Measurements from ENCODE around the gene RNF152. TPM values are rescaled to one million over a fixed set of nuclear protein-coding genes. Genes with fewer than 3 reads are reported as not detected.

RNF152 gene
- total and polyA plus RNA-seq, 2 of the 4 experiments (the other 2 are of a cell fraction): 7.5 to 18.5 TPM

GRCh38 chr18:61889541-61889940, 3.3 kb downstream of the RNF152 start:
- Histone ChIP-seq H3K4me1 (ENCODE audit: control insufficient read depth, insufficient read depth, low read length) (peaks cover 6% of the 10 kb centered on the region), H2BK20ac (ENCODE audit: low read depth, low read length) (no peak overlapping the region), H3K9me3 (ENCODE audit: control insufficient read depth, insufficient read depth, low read length) (no peaks in the 10 kb centered on the region), H3K56ac (ENCODE audit: extremely low read depth, insufficient read depth, low read length) (no peak overlapping the region), H3K9ac (ENCODE audit: low read depth, low read length) (no peak overlapping the region), H4K20me1 (ENCODE audit: insufficient read depth, low read length) (peaks cover 3% of the 10 kb centered on the region), H2BK120ac (ENCODE audit: low read depth, low read length) (no peak overlapping the region), H2AFZ (replicated peaks; ENCODE audit: low read length, poor library complexity) (no peak overlapping the region), H3K14ac (replicated peaks; ENCODE audit: low read depth, low read length) (no peak overlapping the region), H2BK5ac (ENCODE audit: low read depth, low read length, poor library complexity, severe bottlenecking) (no peak overlapping the region), H4K8ac (ENCODE audit: low read depth in 2 of 2, low read length in 2 of 2) (no peak overlapping the region), H3K4me2 (ENCODE audit: low read depth, low read length) (no peak overlapping the region), H3K9me1 (ENCODE audit: insufficient read depth, low read length) (no peaks in the 10 kb centered on the region; the same call in 1 of the 2 replicates), H2BK15ac (ENCODE audit: low read depth, low read length) (no peak overlapping the region), H3K36me3 (ENCODE audit: control insufficient read depth, insufficient read depth, low read length) (peaks cover 19% of the 10 kb centered on the region), H2AK5ac (ENCODE audit: low read depth, low read length) (no peak overlapping the region), H3K23ac (ENCODE audit: low read depth, low read length) (no peak overlapping the region), H3K27me3 (ENCODE audit: control insufficient read depth, insufficient read depth, low read length) (no peaks in the 10 kb centered on the region), H3K4me3 (ENCODE audit: insufficient read depth, low read depth, low read length) (no peak overlapping the region), H3K18ac (ENCODE audit: low read depth, low read length) (no peak overlapping the region), H4K5ac (ENCODE audit: low read depth, low read length) (no peak overlapping the region), H4K91ac (ENCODE audit: insufficient read depth, low read depth, low read length) (no peak overlapping the region), H3K4ac (ENCODE audit: low read depth, low read length) (no peak overlapping the region), H3K79me1 (ENCODE audit: low read depth in 1 of 2, low read length in 2 of 2) (peaks cover 19 to 58% of the 10 kb centered on the region in 2 experiments), H2AK9ac (replicated peaks; ENCODE audit: low read depth, low read length, poor library complexity) (no peak overlapping the region), H3K27ac (ENCODE audit: insufficient read depth, low read length) (no peak overlapping the region)
- CTCF ChIA-PET: no interaction called here
- TF ChIP-seq CTCF (conservative IDR thresholded peaks at IDR 0.05; ENCODE audit: low read depth, low read length) (no peak), CEBPB (IDR thresholded peaks at IDR 0.05; ENCODE audit: low read depth, low read length) (no peak), MXI1 (IDR thresholded peaks at IDR 0.05; ENCODE audit: borderline replicate concordance, low read depth, low read length) (no peak), POLR2A (IDR thresholded peaks at IDR 0.05; ENCODE audit: low read depth, low read length) (no peak), BHLHE40 (IDR thresholded peaks at IDR 0.05; ENCODE audit: low read depth, low read length) (no peak), ELK1 (IDR thresholded peaks at IDR 0.05; ENCODE audit: borderline replicate concordance, low read depth, low read length) (no peak), CHD1 (IDR thresholded peaks at IDR 0.05; ENCODE audit: low read depth, low read length) (no peak), RCOR1 (IDR thresholded peaks at IDR 0.05; ENCODE audit: insufficient replicate concordance, low read length) (no peak), USF2 (IDR thresholded peaks at IDR 0.05; ENCODE audit: low read depth, low read length) (no peak)
- no peak for ATAC-seq (ENCODE audit: low read depth)
- POLR2A ChIA-PET (ENCODE audit: unreplicated experiment): no interaction called here
- in situ Hi-C loops (cut with MboI; ENCODE audit: low sequenced_read_pairs) (no loop called here), dilution Hi-C loops (cut with HindIII; ENCODE audit: low sequenced_read_pairs, unreplicated experiment) (no loop called here), intact Hi-C loops (cut with micrococcal nuclease) (no loop called here)
- BruUV-seq (replicated peaks): no TSS peak
- no peak for DNase-seq
- no CpG with 5 or more reads among the region's 1 CpG for WGBS, 2 experiments (ENCODE audit: extremely low coverage in 2 of 2, insufficient read length in 1 of 2)

Measured in IMR-90 (cell line).